GM18861 (cell line): ENCODE measurements around the gene NLE1.
"Not testable (repeated sequence)": the region's sequence is repeated elsewhere in the genome, so short reads cannot be mapped to it uniquely, and the experiment has no call there.

Experiments
- ATAC-seq: cut with Tn5 transposase; IDR thresholded peaks from one replicate; pipeline ENCODE4 v1.9.1; 2021; ENCODE audit not compliant: unreplicated experiment

Gene NLE1

GRCh38 chr17:35129154-35129972, 12.7 kb downstream of the NLE1 start:
- no peak for ATAC-seq

DNA sequence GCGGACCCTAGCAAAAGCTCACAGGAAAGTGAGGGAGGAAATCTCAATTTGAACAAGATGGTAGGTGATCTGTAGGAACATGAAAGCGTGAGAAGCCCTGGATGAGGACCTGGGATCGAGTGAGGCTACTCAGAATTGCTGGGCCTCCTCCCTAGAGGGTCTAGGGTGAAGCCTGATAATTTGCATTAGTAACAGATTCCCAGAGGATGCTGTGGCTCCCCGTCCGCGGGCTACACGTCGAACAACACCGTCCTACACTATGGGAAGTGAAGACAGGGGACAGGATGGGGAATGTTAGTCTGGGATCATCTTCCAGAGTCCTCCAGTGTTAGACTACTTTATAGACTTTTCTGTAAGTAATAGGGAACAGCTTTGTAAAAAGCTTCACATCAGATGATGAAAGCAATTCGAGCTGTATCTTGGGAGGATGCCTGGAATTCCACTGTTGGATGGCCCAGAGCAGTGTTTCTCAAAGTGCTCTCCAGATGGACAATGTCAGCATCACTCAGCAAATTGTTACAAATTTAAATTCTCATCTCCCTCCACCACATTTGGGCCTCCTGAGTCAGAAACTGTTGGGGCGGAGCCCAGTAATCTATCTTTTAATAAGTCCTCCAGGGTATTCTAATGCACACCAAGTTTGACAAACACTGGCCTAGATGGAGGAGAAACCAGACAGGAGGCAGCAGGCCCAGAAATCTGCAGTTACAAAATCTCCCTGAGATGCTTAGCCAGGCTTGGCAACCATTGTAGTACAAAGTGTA, 14.2 kb downstream of the NLE1 start:
- no peak for ATAC-seq

- no peak for ATAC-seq
These were observed 20.8 kb downstream of the NLE1 start, which contains the start of gene FNDC8 for GRCh38 chr17:35121315-35121714. Gene FNDC8, plus strand, starts transcription at chr17:35121615. Its CDS starts 79 bp downstream, at chr17:35121694.

GRCh38 chr17:35119370-35120165, 22.5 kb downstream of the NLE1 start, which contains the start of gene RAD51D:
Gene RAD51D, minus strand, starts transcription at chr17:35119860. Its CDS starts 247 bp downstream, at chr17:35119613.
- ATAC-seq = peak; percentile 76

GRCh38 chr17:35117984-35118383, 24.1 kb downstream of the NLE1 start:
- ATAC-seq = no peak

GRCh38 chr17:35116845-35117244, 25.3 kb downstream of the NLE1 start:
- ATAC-seq = no peak

- not testable (repeated sequence) for ATAC-seq
These were observed 31.3 kb downstream of the NLE1 start for GRCh38 chr17:35110791-35111190.

DNA sequence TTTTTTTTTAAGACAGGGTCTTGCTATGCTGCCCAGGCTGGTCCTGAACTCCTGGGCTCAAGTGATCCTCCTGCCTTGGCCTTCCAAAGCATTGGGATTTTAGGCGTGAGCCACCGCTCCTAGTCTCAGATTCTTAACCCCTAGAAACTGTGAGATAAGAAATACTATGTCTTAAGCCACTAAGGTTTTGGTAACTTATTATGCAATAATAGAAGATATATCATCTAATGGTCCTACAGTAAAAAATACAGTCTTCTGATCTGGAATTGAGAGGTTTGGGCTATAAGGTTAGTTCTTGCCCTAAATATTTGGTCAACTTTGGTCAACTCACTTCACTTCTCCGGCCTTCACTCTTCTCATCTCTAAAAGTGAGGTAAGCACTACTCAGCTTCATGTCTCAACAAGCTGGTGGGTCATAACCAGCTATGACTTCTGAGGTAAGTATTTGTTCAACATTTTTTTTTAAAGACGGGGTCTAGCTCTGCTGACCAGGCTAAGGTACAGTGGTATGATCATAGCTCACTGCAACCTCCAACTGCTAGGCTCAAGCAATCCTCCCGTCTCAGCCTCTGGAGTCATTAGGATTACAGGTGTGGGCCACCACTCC, 37.2 kb downstream of the NLE1 start:
- ATAC-seq = no peak

DNA sequence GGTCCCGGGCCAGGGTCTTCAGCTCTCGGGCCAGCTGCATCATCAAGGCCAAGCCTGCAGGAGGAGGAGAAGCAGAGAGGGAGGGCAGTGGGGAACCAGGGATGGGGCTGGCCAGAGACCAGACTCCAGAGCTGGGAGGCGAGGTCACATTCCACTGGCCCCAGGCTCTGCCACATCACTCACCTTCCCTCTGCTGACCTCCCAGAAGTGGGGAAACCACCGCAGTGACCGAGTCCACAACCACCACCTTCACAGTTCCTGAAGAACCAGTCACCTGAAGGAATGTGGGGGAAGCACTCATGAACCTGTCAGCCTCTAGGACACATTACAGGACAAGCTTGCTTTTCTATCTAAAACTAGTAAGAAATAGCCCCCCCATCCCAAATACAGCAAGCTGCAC, 38.8 kb downstream of the NLE1 start:
- no peak for ATAC-seq

GRCh38 chr17:35101725-35102124, 40.4 kb downstream of the NLE1 start:
- no peak for ATAC-seq

DNA sequence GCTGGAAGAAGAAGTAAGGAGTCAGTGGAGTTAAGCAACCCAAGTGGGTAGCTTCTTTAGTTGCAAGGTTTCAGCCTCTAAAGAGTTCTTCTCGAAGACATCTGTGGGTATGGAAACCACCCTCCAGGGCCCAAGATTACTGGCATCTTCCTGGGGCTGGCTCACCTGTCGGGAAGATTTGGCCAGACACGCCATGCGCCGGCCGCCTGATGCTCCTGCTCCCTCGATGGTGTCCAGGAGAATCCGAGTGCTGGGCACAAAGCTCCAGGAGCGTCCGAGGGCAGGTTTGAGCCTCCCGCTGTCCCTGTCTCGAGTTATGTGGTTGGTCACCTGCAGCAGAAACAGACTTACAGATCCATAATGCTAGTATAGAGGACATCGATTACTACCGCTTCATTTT, 41.1 kb downstream of the NLE1 start:
- ATAC-seq = no peak

- ATAC-seq = no peak
These were observed 42.2 kb downstream of the NLE1 start for GRCh38 chr17:35099908-35100307.

GRCh38 chr17:35097776-35098175, 44.3 kb downstream of the NLE1 start:
- ATAC-seq = no peak

GRCh38 chr17:35095741-35096140, 46.4 kb downstream of the NLE1 start:
- no peak for ATAC-seq

GRCh38 chr17:35094902-35095301, 47.2 kb downstream of the NLE1 start:
- no peak for ATAC-seq

- ATAC-seq = not testable (repeated sequence)
These were observed 51.4 kb downstream of the NLE1 start for GRCh38 chr17:35090707-35091106.

GRCh38 chr17:35089586-35090296, 52.4 kb downstream of the NLE1 start:
- peak; percentile 9 for ATAC-seq

DNA sequence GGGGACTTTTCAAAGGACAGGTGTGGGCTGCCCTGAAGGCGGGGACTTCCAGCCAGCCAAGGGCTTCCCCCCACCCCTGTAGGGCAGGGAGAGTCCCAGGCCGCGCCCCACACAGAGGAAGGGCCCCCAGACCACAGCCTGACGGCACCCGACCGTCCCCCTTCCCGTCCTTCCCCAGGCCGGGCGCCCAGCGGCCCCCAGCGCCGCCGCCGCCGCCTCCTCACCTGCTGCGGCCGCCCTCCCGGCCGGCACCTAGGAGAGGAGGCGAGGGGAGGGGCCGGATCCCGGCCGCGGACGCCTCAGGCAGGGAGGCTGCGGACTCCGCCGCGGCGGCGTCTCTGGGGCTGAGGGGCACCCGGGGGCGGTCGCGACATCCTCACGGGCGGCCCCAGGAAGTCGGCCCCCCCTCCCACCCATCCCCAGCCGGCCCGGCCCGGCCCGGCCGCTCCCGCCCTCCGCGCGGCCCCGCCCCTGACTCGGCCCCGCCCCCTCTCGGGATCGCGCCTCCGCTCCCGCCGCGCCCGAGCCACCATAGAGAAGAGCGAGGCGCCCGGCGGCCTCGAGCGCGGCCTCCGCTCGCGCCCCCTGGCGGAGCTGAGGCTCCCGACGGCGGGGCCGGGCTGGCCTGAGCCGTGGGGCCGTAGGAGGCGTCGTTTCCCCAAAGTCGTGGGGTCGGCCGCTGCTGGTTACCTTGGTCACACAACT, 53.1 kb downstream of the NLE1 start:
- ATAC-seq = peak; percentile 53

GRCh38 chr17:35088356-35088880, 53.7 kb downstream of the NLE1 start:
- peak; percentile 14 for ATAC-seq
